GM19324 (cell line): ENCODE data around the gene LRRC4.

Experiments used
- ATAC-seq: cut with Tn5 transposase; IDR thresholded peaks from one replicate; pipeline ENCODE4 v1.9.1; 2021; ENCODE audit warnings: mild to moderate bottlenecking, moderate library complexity; ENCODE audit not compliant: unreplicated experiment, low FRiP score

LRRC4 gene

GRCh38 chr7:128032605-128033235 lies 1.5 kb upstream of the LRRC4 start:
- ATAC-seq: no peak

DNA sequence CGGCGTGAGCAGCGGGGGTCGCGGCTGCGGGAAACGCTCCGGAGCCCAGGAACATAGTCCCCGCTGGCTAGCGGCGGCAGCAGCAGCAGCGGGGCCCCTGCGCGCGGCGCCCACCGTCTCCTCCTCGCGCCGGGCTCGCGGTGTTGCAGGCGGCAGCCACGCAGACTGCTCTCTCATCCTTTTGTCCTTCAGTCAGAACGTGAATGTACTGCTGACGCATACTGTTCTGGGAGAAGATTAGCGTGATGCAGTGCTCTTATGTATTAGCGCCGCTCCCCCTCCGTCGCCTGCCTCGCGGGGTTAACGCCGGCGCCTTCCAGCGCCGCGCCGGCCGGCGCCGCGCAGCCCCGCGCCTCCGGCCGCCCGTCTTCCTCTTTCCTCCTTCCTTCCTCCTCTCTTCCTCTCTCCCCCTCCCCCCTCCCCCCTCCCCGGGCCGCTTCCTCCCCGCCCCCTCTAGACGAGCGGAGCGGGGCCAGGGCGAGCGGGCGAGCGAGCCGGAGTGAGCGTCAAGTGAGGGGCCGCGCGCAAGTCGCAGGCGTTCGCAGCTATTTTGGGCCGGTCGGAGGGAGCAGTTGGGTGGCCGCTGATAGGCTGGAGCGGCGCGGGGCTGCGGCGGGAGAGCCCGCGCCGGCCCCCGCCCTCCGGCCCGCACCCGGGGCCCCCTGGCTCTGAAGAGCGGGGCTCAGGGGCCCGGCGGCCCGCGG lies 816 bp upstream of the LRRC4 start:
- ATAC-seq: no peak

DNA sequence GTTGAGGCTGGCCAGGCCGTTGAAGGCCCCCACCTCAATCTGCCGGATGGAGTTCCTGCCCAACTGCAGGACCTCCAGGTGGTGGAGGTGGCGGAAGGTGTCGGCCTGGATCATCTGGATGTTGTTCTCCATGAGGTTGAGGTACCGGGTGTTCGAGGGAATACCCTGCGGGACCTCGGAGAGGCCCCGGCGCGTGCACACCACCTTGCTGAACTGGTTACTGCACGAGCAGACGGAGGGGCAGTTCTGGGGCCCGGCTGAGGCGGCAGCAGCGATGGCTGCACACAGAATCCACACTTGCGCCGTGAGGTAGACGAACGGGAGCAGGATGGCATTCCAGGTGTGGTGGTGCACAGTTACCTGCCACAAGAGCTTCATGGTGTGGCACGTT lies 979 bp downstream of the LRRC4 start:
- ATAC-seq: no peak

DNA sequence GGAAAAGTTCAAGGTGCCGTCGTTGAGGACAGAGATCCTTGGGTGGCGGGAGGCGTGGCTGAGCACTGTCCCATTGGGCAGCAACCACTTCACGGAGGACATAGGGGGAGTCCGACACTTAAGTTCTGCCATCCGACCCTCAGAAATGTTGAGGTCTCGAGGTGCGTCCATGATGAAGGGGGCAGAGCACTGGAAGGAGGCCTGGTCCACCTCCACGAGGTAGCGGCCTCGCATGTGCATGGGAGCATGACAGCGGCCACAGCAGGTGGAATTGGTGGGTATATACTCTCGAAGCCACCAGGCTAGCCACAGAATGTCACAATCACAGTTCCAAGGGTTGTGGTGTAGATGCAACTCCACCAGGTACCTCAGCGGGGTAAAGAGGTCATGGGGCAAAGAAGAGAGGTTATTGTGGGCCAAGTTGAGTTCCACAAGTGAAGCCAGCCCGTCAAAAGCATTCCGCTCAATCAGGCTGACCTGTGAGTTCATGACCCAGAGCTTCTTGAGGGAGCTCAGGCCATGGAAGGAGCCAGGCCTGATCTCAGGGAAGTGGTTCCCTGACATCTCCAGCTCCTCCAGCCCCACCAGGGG lies 1.7 kb downstream of the LRRC4 start:
- ATAC-seq: no peak

DNA sequence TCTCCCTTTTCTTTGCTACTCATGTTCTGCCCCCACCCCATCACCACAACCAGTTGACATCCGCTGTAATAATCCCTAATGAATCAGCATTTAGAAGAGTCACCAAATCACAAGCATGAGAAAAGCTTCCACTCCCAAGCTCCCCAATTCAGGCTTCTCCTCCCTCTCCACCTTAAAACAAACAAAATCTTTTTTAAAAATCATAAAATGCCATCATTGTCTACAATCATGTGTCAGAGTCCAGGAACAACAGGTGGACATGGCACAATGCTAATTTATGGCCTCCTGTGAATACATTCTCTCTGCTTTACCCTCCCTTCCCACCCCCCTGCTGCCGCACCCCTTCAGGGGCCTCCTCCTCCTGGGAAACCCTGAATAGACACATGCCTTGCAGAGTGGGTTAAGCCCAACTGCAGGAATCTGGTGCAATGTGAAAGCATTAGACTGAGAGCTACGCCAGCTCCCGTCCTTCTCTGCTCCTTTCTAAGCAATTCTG lies 3.7 kb downstream of the LRRC4 start:
- ATAC-seq: no peak

DNA sequence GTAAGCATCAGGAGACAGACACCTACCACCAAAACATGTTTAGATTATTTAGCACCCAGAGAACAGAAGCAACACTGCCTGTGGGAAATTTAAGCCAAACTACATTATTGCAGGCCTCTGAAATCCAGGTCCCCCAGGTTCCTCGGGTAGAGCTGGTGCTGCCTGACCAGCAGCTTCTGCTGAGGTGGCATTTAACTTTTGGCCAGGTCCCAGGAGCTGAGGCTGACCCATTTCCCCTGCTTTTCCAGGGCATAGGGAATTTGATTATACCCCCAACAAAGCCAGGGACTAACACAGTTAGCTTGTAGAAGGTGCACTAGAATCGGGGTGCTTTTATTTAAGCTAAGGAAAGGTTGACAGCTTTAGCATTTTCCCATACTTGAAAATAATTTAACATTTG lies 4.7 kb downstream of the LRRC4 start:
- ATAC-seq: no peak

DNA sequence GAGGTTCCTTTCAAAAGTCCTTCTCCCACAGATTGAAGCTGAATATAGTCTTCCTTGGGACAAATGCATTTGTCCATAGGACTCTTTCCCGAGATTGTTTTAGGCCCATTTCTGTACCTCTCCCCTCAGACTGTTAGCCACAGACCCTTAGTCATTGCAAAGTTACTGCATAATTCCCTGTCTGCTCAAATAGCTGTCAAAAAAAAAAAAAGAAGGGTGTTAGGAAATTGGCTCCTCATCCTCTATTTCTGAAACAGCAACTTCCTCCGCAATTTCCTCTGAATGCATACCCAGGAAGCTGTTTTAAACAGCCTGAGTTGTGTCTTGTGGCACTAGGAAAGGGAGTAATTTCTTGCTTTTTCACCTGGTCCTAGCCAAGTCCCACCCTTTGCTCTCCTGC lies 5.4 kb downstream of the LRRC4 start:
- no peak for ATAC-seq

- no peak for ATAC-seq
Observed at GRCh38 chr7:128025380-128025779, 5.9 kb downstream of the LRRC4 start.

DNA sequence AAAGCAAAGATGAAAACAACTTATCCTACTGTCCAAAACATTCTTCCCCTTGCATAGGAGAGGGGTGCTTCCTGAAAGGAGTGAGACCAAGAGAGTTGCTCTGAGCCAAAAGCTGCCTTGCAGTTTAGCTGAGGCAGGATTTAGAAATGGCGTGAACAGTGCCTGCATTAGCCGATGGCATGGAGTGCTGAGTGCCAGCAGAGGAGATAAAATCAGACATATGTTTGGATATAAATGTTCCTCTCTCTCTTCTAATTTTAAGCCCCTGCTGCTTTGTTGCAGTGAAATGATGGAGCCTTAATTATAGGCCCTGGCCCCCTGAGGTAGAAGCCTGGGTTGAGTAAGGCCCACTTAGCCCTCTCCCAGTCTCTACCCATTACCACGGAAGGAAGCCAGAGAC lies 7.1 kb downstream of the LRRC4 start:
- ATAC-seq: no peak

- no peak for ATAC-seq
Observed at GRCh38 chr7:128022631-128023532, 8.4 kb downstream of the LRRC4 start.

GRCh38 chr7:128021366-128021765 lies 9.9 kb downstream of the LRRC4 start:
- no peak for ATAC-seq

GRCh38 chr7:128020159-128020558 lies 11.1 kb downstream of the LRRC4 start:
- ATAC-seq: no peak

- no peak for ATAC-seq
Observed at GRCh38 chr7:128019288-128019687, 11.9 kb downstream of the LRRC4 start.

DNA sequence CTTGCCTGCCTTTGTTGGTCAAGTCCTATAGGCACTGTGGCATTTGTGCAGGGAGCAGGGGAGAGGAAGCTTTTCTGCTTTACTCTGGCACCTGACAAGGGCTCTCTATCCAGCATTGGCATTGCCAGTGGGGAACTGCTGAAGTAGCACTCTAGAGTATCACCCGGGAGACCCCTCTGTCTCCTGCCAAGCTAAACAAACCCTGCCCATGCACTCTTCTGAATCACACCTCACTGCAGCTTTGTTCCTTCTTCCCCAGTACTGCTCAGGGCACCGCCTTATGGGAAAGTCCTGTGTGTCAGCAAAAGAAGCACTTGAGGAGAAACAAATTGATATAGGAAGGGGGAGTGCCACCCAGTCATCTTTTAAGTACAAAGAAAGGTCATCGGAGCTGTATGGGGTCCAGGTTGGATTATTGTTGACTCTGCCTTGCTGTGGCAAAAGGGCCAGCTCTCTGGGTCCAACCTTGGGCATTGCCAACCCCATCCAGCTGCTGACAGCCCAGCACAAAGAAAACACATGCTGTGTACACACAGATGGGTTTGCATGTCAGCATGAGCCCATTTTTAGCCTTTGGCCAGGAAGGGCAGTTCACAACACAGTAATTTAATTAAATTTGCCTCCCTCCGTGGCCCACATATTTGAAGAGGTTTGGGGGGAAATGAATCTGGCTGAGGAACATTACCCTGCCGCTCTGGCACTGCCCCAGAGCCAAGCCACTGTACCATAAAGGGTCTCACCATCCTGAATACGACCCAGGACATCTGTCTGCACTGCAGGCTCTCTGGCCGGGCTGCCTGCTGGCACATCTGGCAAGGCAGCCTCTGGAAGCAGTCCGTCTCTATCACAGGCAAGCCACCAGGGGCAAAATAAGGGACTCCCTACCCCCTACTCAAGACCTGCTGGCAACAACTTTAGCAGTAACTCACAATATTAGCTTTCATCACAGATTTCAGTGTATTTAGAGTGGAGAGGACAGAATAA lies 13.1 kb downstream of the LRRC4 start:
- no peak for ATAC-seq

- no peak for ATAC-seq
Observed at GRCh38 chr7:128017460-128017859, 13.8 kb downstream of the LRRC4 start.

GRCh38 chr7:128014811-128015210 lies 16.4 kb downstream of the LRRC4 start:
- ATAC-seq: no peak

- no peak for ATAC-seq
Observed at GRCh38 chr7:128011131-128011661, 20.0 kb downstream of the LRRC4 start.

DNA sequence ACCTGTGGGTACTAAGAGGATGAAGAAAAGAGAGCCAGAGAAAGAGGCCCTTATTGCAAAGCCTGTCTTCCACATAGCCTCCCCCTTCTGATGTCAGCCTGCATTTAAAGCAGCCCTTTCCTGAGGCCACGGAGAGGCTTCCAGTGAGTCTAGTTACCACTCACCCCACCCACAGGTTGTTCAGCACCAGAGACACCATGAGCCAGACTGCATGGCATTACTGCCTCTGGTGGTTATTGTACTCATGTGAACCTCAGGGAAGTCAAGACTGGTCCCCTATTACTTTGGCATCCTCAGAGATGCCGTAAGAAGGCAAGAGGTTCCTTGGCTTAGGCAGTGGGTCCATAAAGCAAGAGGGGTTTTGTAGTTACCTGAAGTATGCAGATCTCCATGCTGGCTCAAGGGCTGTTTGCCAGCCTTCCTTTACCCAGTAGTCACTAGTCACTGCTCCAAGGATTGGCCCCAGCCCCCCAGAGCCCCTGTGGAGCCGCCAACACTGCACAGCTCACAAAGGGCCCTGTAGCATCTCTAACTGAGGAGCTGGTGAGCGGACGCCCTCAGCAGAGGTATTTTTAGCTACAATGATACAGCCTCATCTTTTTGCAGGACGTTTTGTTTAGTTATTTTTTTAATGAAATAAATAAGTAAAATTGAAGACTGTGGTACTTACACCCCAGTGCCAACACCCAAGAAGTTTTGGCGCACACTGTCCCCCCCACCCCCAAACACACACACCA lies 20.7 kb downstream of the LRRC4 start:
- ATAC-seq: no peak

- ATAC-seq: no peak
Observed at GRCh38 chr7:128008744-128009143, 22.5 kb downstream of the LRRC4 start.
